NCI-H748 (cell line): ENCODE measurements around the gene WNT2.
"Not testable (repeated sequence)": the region's sequence is repeated elsewhere in the genome, so short reads cannot be mapped to it uniquely, and the experiment has no call there.

Experiments
- DNase-seq: peaks from one replicate; lab custom pipeline; 2025; ENCODE audit not compliant: unreplicated experiment; lab: John Stamatoyannopoulos, UW

The WNT2 gene

GRCh38 chr7:117312593-117313580 lies 10.0 kb downstream of the WNT2 start:
- no peak for DNase-seq

GRCh38 chr7:117308891-117309290 lies 14.0 kb downstream of the WNT2 start:
- no peak for DNase-seq

GRCh38 chr7:117302396-117302795 lies 20.5 kb downstream of the WNT2 start:
- DNase-seq: no peak

DNA sequence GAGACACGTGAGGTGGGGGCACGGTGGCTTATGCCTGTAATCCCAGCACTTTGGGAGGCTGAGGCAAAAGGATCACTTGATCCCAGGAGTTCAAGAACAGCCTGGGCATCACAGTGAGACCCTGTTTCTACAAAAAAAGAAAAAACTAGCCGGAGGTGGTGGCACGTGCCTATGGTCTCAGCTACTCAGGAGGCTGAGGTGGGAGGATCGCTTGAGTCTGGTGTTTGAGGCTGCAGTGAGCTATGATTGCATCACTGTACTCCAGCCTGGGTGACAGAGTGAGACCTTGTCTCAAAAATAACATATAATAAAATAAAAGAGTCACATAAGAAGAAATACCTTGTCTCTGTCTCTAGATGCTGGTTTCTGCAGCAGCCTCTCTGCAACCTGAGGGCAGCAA lies 22.4 kb downstream of the WNT2 start:
- DNase-seq: not testable (repeated sequence)

DNA sequence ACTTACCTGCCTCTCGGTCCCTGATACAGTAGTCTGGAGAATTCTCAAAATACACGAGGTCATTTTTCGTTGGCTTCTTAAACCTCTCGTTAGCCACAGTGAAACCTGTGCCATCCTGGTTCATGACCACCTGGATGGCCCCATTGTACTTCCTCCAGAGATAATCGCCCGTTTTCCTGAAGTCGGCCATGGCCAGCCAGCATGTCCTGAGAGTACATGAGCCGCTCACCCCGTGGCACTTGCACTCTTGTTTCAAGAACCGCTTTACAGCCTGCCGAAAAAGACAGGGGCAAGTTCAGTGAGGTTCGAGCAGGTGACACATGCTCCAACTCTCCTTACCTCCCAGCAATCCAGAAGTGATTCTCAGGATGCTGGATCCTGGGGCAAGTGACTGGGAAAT lies 25.3 kb downstream of the WNT2 start:
- DNase-seq: no peak

GRCh38 chr7:117296066-117296465 lies 26.8 kb downstream of the WNT2 start:
- no peak for DNase-seq

DNA sequence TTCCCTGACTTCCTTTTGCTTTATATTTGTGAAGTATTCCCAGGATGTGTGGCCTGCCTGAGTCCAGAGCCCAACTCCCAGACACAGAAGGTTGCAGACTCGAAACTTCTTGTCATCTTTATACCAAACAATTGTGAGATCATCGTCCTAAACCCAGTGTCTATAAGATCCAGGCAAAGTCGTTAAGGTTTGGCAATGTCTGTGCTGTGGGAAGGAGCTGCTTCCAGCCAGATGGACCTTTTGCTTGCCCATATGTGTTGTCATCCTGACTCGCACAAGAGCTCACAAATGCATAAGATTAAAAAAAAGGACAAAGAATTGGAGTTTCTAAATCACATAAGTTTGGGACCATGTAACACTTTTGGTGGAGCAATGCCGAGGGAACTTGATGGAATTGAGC lies 37.0 kb downstream of the WNT2 start:
- DNase-seq: no peak

- no peak for DNase-seq
These were observed 38.2 kb downstream of the WNT2 start for GRCh38 chr7:117284692-117285091.

GRCh38 chr7:117283779-117284178 lies 39.1 kb downstream of the WNT2 start:
- DNase-seq: no peak

DNA sequence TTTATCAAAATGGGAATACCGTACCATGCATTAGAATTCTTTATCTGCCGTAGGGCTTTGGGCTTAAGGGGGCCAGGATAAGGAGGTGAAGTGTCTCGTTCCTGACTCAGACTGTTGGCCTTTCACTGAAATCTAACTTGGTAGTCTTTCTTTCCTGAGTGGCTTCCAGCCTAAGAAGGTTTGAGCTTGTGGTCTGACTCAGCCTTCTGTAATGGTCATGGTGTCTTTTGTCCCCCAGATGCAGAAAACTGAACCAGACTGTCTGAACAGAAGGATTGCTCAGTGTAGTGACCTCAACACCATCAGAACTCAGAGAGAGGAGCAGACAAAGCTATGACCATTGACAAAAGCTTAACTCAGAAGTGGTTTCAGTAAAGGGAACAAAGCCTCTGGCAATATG lies 39.5 kb downstream of the WNT2 start:
- no peak for DNase-seq

GRCh38 chr7:117282239-117282812 lies 40.5 kb downstream of the WNT2 start:
- DNase-seq: no peak

GRCh38 chr7:117281562-117281961 lies 41.3 kb downstream of the WNT2 start:
- no peak for DNase-seq

- no peak for DNase-seq
These were observed 42.8 kb downstream of the WNT2 start for GRCh38 chr7:117279931-117280557.

GRCh38 chr7:117279203-117279602 lies 43.7 kb downstream of the WNT2 start:
- no peak for DNase-seq

DNA sequence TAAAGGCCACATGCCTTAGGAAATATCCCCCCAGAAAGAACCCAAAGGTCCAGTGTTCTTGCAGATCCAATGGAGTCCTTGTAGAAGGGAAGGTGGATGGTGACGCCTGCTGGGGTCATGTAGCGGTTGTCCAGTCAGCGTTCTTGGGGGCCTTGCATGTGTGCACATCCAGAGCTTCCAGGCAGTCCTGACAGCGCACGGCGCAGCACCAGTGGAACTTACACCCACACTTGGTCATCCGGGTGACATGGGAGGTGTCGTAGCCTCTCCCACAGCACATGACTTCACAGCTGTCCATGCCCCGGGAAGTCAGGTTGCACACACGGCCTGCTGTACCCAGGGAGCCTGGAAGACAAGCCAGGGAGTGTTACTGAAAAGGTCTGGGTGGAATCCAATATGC lies 44.8 kb downstream of the WNT2 start:
- DNase-seq: no peak

- no peak for DNase-seq
These were observed 45.3 kb downstream of the WNT2 start for GRCh38 chr7:117277576-117277975.

DNA sequence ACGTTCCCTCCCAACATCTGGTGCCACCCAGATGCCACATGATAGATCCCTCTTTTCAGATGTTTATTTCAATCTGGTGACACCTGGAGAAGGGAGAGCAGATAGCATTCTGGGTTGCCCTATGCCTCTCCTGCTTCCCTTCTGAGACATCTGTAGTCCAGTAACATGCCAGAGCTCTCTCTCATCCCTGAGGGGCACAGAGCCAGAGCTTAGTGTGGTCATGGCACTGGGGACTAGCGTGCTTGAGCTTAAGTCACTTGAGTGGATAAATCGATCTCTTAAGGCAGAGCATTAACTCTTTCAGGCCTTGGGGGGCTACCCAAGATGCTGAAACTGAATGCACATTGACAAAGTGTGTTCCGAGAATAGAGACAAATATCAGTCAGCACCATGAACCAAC lies 47.9 kb downstream of the WNT2 start:
- no peak for DNase-seq

DNA sequence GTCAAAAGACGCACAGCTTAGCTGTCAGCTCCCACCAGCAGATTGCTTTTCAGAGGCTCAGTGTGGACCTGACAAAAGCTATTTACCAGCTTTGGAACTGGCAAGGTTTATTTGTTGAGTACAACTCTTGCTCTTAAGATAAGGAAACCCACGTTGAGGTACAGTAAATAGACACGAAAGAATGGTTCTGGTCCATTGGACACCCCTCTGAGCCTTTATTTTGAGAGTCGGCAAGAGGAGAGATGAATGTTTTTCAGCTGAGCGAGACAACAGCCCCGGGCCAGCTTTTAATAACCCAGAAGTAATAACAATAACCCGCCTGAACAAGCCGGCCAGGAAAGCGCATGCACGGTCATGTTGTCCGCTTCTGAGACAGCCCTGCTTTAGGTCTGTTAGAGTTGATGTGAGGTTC lies 49.0 kb downstream of the WNT2 start:
- DNase-seq: peak; percentile 48

DNA sequence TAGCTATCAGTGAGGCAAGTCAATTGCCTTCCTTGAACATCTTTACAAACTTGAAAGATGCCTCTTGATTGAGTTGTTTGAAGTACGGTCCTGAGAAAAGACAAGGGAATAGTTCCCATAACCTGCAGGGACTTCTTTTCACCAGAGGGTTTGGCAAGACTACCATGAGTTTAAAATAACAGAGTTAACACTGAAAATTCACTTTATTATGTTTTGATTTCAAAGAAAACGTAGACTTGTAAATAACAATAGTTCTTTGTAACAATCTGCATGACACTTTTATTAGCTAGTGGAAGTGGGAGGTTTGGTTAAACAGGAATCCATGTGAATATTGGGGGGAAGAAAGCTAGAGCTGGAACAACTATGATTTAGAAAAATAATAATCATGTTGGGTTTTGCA lies 49.5 kb downstream of the WNT2 start:
- DNase-seq: no peak

DNA sequence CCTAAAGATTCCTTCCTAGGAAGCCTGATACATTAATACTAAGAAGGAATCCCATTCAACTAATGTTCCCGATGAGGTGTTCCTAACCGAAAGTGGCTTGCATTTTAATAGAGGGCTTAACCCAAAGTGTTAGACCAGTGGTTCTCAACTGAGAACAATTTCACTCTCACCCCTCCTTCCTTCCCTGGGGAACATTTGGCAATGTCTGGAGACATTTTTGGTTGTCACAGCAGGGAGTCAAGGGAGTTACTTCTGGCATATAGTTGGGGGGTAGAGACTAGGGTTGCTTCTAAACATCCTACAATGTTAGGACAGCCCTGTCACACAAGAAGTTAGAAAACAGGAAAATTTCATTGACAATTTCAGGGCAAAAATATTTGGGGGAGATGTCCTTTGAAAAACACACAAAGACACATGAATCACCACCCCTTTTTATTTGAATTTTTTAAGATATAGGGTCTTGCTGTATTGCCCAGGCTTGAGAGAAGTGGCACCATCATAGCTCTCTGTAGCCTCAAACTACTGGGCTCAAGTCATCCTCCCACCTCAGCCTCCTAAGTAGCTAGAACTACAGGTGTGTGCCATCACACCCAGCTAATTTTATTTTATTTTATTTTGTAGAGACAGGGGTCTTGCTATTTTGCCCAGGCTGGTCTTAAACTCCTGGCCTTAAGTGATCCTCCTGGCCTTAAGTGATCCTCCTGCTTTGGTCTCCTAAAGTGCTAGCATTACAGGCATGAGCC lies 50.7 kb downstream of the WNT2 start:
- no peak for DNase-seq

DNA sequence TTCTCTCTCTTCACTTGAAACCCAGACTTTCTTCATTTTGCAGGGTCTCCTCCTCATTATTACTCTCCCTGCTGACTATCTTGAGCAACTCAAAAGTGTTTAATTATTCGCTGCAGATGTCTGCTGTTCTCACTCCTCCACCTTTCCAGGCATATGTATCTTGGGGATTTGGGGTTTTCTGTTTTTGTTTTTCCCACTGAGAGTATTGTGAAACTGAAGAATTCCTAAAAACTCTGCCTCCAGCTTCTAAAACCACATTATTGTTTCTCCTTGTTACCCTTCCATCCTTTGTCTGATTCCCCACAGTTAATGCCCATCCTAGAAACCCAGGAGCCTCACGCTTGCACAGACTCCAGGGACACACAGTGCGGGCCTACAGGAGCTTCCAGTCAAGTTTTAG lies 51.3 kb downstream of the WNT2 start:
- DNase-seq: no peak
